H1 (cell line): Measurements from ENCODE around the gene JAKMIP1. TPM values are rescaled to one million over a fixed set of nuclear protein-coding genes. Genes with fewer than 3 reads are reported as not detected.

Source experiments
- ASH2L ChIP-seq: fragments of 200-600, 300-600 bp; sonication (generic); IDR thresholded peaks from one replicate; pipeline ENCODE4 v1.7.1; 2017; ENCODE audit warnings: low read length
- BACH1 ChIP-seq: IDR thresholded peaks from 2 replicates; pipeline ENCODE4 v1.6.1; 2012; ENCODE audit warnings: low read length, improper control_type of control experiment
- BRCA1 ChIP-seq: IDR thresholded peaks from 2 replicates; pipeline ENCODE4 v1.6.1; 2012; ENCODE audit warnings: low read depth, low read length, improper control_type of control experiment
- CBX5 ChIP-seq: fragments of 300-800, 300-1000 bp; sonication (generic); IDR thresholded peaks from 2 replicates; pipeline ENCODE4 v1.7.1; 2016; ENCODE audit warnings: antibody characterized with exemption, low read length, low read depth
- CTCF ChIP-seq, 3 experiments: IDR thresholded peaks; 1 replicate in 2 of 3; 2 replicates in 1 of 3; pipeline versions ENCODE4 v1.5.1 to v1.6.1; 2011; ENCODE audit warnings: low read length in 3 of 3, mild to moderate bottlenecking in 3 of 3, inconsistent platforms in 2 of 3, low read depth in 1 of 3, moderate library complexity in 1 of 3; ENCODE audit not compliant: insufficient read depth in 1 of 3; ENCODE audit errors: control extremely low read depth in 1 of 3
- EGR1 ChIP-seq: IDR thresholded peaks from 2 replicates; pipeline ENCODE4 v1.6.1; 2011; ENCODE audit warnings: low read depth, low read length, borderline replicate concordance
- EZH2 ChIP-seq: fragments of 200-600 bp; sonication (generic); IDR thresholded peaks from 2 replicates; pipeline ENCODE4 v1.7.1; 2012; ENCODE audit warnings: low read depth, mild to moderate bottlenecking, moderate library complexity, low read length, inconsistent platforms; ENCODE audit not compliant: severe bottlenecking
- GABPA ChIP-seq: IDR thresholded peaks from 2 replicates; pipeline ENCODE4 v1.6.1; 2011; ENCODE audit warnings: mild to moderate bottlenecking, low read length, moderate library complexity, borderline replicate concordance; ENCODE audit not compliant: insufficient read depth
- HDAC2 ChIP-seq, 2 experiments: fragments of 300-600 bp in 1 of 2; sonication (generic) in 1 of 2; IDR thresholded peaks; 2 replicates each; pipeline ENCODE4 v1.6.1; 2011 to 2012; ENCODE audit warnings: low read depth in 2 of 2, low read length in 2 of 2, mild to moderate bottlenecking in 2 of 2, moderate library complexity in 2 of 2, borderline replicate concordance in 1 of 2, inconsistent platforms in 1 of 2
- JUND ChIP-seq: IDR thresholded peaks from 2 replicates; pipeline ENCODE4 v1.6.1; 2011; ENCODE audit warnings: mild to moderate bottlenecking, improper control_type of control experiment, low read length
- KDM1A ChIP-seq: fragments of 200-600, 300-600 bp; sonication (generic); IDR thresholded peaks from 2 replicates; pipeline ENCODE4 v1.7.1; 2016; ENCODE audit warnings: mild to moderate bottlenecking, low read length, borderline replicate concordance
- MAX ChIP-seq: IDR thresholded peaks from 2 replicates; pipeline ENCODE4 v1.6.1; 2012; ENCODE audit warnings: inconsistent platforms
- PHF8 ChIP-seq: fragments of 200-600 bp; sonication (generic); conservative IDR thresholded peaks from 2 replicates; pipeline ENCODE4 v1.7.1; 2012; ENCODE audit warnings: low read depth, mild to moderate bottlenecking, inconsistent platforms, low read length, moderate library complexity
- POU5F1 ChIP-seq: IDR thresholded peaks from 2 replicates; pipeline ENCODE4 v1.6.1; 2011; ENCODE audit warnings: low read depth, mild to moderate bottlenecking, low read length, moderate library complexity
- RAD21 ChIP-seq, 2 experiments: IDR thresholded peaks in 1 of 2; conservative IDR thresholded peaks in 1 of 2; 2 replicates each; pipeline ENCODE4 v1.6.1; 2011; ENCODE audit warnings: low read depth in 2 of 2, low read length in 2 of 2, improper control_type of control experiment in 1 of 2, inconsistent platforms in 1 of 2, mild to moderate bottlenecking in 1 of 2, moderate library complexity in 1 of 2
- SP2 ChIP-seq: IDR thresholded peaks from 2 replicates; pipeline ENCODE4 v1.6.1; 2012; ENCODE audit warnings: mild to moderate bottlenecking, low read length, inconsistent platforms
- polyA plus RNA-seq, 7 experiments: library from polyadenylated mRNA; depleted of rRNA in 3 of 7; stranded (reverse) in 5 of 7; unstranded in 2 of 7; fragments of >200 nt in 5 of 7; fragments of 200-250 nt in 2 of 7; gene quantifications; 1 replicate in 5 of 7; 2 replicates in 1 of 7; 4 replicates in 1 of 7; pipeline versions ENCODE4 v1.2.1 to v1.2.3, GENCODE V29; 2011 to 2013; ENCODE audit warnings: missing spikeins in 2 of 7, mixed read lengths in 2 of 7
- total RNA-seq: library from RNA; stranded (reverse); fragmentation: NEBNext Ultra II Directional; extraction: Animal tissue kit (Norgen Biotek cat#: 25700); gene quantifications from 2 replicates; pipeline ENCODE4 v1.2.1, GENCODE V29; 2021

Gene JAKMIP1
- total and polyA plus RNA-seq, 2 of the 8 experiments (the other 6 are each of a cell fraction or from before 2014, with no cell fraction given), result 2.5 to 4.4 TPM

GRCh38 chr4:6105311-6105911, 94.9 kb downstream of the JAKMIP1 start (continued):
- TF ChIP-seq RAD21 (IDR thresholded peaks at IDR 0.05 in 1 of 2, conservative IDR thresholded peaks at IDR 0.05 in 1 of 2; ENCODE audit: low read depth in 2 of 2, low read length in 2 of 2) (no peak), JUND (no peak), CBX5 (no peak), GABPA (no peak), POU5F1 (no peak), CTCF (IDR thresholded peaks at IDR 0.05; ENCODE audit: control extremely low read depth in 1 of 3, insufficient read depth in 1 of 3, low read depth in 1 of 3, low read length in 3 of 3) (no peak), HDAC2 (IDR thresholded peaks at IDR 0.05; ENCODE audit: borderline replicate concordance in 1 of 2, low read depth in 2 of 2, low read length in 2 of 2) (no peak), BRCA1 (no peak), MAX (peak; percentile 98), EZH2 (no peak), ASH2L (no peak), PHF8 (no peak), BACH1 (no peak), EGR1 (no peak), KDM1A (no peak; the same call in 1 of the 2 replicates), SP2 (no peak)
